Colonic mucosa (tissue), 4 donors: ENCODE results near the gene PROM2. TPM values are rescaled to one million over a fixed set of nuclear protein-coding genes. Genes with fewer than 3 reads are reported as not detected.

Source experiments
- DNase-seq: peaks from one replicate; pipeline ENCODE4 v3.0.0-alpha.2; 2020
- H3K27ac ChIP-seq: fragments of 200-600 bp; one replicate; pipeline ENCODE4 v1.8.0; 2021
- H3K27me3 ChIP-seq: fragments of 200-600 bp; one replicate; pipeline ENCODE4 v1.8.0; 2021
- H3K36me3 ChIP-seq: fragments of 200-600 bp; one replicate; pipeline ENCODE4 v1.8.0; 2021
- H3K4me1 ChIP-seq: fragments of 200-600 bp; one replicate; pipeline ENCODE4 v1.8.0; 2021; ENCODE audit warnings: mild to moderate bottlenecking
- H3K4me3 ChIP-seq: fragments of 200-600 bp; one replicate; pipeline ENCODE4 v1.8.0; 2021
- H3K9ac ChIP-seq, 2 donors: one replicate each; pipeline ENCODE4 v1.7.0; 2013; ENCODE audit warnings: control low read depth in 2 of 2, low read depth in 2 of 2, low read length in 2 of 2
- H3K9me3 ChIP-seq: fragments of 200-600 bp; one replicate; pipeline ENCODE4 v1.8.0; 2021
- CTCF ChIP-seq: fragments of 200-600 bp; IDR thresholded peaks from one replicate; pipeline ENCODE4 v1.8.0; 2022; ENCODE audit warnings: antibody characterized with exemption, mild to moderate bottlenecking
- intact Hi-C: fragments of 100-400 bp; cut with DNase I; formaldehyde crosslinking; loops from one replicate; pipeline ENCODE4 v1.14.1; 2022
- total RNA-seq, 2 donors: library from RNA; stranded (reverse); fragmentation: NEBNext Ultra II Directional in 1 of 2; extraction: Animal tissue kit (Norgen Biotek cat#: 25700) in 1 of 2; gene quantifications; one replicate each; pipeline ENCODE4 v1.2.1, GENCODE V29; 2021
- donor health status: healthy.
- donor health status: DM: no; HTN: no; CAD: no.
- donor health status: DM: no; HTN: no; CAD: no.

The PROM2 gene
- total RNA-seq, 2 donors from 2014 or later = 27.4 to 63.4 TPM

DNA sequence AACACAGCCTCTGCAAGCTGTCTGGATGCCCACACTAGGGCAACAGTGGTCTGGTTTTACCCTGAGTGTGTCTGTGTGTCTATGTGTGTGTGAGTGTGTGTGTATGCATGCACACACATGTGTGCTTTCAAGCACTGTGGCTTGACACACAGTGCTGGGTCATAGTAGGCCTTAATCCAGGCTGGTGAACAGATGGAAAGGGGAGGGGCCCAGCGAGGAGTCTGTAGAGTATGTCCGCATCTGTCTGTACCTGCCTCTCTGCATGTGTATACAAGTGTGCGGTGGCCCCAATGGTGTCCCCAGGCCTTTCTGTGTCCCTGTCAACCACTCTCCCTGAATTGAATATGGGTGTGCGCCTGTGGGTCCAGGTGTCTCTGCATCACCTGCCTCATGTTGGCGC is 13.6 kb downstream of the PROM2 start:
- H3K36me3 ChIP-seq = no peaks in the 10 kb centered on the region
- no peaks in the 10 kb centered on the region for H3K27me3 ChIP-seq
- H3K4me1 ChIP-seq = no peaks in the 10 kb centered on the region
- intact Hi-C loops = no loop called here
- no peak overlapping the region for H3K27ac ChIP-seq
- no peak for DNase-seq
- no peak for TF ChIP-seq CTCF
- H3K9me3 ChIP-seq = no peaks in the 10 kb centered on the region
- no peak overlapping the region for H3K9ac ChIP-seq
- H3K4me3 ChIP-seq = no peak overlapping the region

DNA sequence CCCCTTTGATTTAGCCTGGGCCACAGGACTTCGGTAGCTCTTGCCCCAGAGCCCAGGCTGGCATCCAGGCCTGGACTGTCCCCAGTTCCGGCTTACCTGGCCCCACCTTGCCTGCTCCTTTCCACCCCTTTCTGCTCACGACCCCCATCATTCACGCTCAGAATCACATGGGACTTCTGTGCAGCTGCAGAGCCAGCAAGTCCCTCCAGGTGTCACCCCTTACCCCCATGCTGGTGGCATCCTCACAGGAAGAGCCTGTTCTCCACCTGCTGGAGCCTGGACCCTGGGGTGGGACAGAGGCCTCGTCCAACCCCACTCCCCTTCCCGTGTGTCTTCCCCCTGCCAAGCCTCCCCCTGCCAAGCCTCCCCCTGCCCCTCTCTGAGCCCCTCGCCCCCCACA is 15.0 kb downstream of the PROM2 start:
- H3K36me3 ChIP-seq = no peaks in the 10 kb centered on the region
- H3K4me1 ChIP-seq = no peaks in the 10 kb centered on the region
- H3K27me3 ChIP-seq = no peaks in the 10 kb centered on the region
- no peak overlapping the region for H3K27ac ChIP-seq
- H3K9ac ChIP-seq = no peak overlapping the region
- no peak overlapping the region for H3K4me3 ChIP-seq
- DNase-seq = no peak
- no peaks in the 10 kb centered on the region for H3K9me3 ChIP-seq
- no peak for TF ChIP-seq CTCF
- intact Hi-C loops = no loop called here

DNA sequence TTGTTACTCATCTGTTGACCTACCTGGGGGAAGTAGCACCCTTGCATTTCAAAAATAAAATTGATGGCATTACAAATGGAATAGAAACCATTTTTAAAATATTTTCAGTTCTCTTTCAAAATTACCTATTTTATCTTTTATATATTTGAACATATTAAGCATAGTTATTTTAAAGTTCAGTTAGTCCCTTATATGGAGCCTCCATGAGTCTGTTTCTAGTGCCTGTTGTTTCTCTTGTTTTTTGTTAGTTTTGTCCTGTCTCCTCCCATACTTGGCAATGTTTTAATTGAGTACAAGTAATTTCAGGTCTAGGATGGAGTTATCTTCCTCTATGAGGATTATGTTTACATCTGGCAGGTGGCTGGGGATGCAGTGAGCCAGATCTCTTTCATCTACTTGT is 17.0 kb downstream of the PROM2 start:
- Histone ChIP-seq H3K4me1 (no peaks in the 10 kb centered on the region), H3K27ac (no peak overlapping the region), H3K9me3 (no peaks in the 10 kb centered on the region), H3K9ac (no peak overlapping the region), H3K27me3 (no peaks in the 10 kb centered on the region), H3K4me3 (no peak overlapping the region), H3K36me3 (no peaks in the 10 kb centered on the region)
- intact Hi-C loops = no loop called here
- TF ChIP-seq CTCF = no peak
- DNase-seq = no peak

DNA sequence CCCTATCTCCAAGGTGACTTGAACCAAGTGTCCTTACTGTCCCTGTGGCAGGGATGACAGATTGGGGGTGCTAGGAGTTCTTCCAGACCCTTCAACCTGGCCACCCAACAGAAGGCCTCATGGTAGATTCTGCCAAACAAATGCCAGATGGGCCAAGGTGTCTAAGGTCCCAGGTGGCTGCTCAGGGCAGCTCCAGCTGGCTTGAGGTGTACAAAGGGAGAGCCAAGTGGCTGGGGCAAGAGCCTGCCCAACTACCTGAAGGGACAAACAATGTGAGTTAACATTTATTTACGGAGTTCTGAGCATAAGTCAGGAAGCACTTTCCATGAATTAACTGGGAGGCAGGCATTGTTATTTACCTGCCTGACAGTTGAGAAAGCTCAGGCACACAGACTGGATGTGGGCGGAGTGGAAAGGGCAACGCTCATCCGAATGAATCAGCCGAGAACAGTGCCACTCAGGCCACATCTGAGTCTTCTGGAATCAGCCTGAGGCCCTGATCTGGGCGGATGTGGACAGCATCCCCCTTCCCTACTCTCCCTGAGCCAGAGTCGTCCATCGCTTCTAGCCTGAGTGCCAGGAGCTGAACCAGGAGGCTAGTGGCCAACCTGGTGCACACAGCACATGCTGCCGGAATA is 18.5 kb downstream of the PROM2 start:
- no peak overlapping the region for H3K27ac ChIP-seq

DNA sequence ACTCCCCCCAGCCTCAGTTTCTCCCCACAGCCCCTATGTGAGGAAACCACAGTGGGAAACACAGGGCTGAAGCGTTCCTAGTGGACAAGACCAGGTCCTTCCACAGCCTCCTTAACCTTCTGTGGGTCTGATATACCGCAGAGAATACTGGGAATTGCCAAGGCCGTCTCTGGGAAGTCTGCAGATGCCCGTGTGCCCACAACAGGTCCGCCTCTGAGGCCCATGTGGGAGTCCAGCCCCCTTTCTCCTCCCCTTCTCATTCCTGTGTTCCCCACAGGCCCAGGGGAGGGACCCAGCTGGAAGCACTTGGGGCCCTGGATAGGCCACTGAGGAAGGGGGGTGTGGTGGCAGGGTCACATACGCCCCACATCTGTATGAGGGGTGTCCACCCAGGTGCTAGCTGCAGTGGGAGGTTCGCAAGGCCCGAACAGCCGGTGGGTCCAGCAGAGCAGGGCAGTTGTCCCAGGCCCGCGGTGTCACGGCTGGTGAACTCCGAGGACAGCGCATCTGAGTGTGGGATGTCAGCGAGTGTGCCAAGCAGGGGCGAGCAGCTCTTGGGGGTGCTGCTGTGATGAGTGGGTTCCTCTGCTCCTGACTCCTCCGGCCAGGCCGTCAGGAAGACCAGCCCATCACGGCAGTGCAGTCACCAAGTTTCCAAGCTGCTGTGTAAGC is 20.5 kb downstream of the PROM2 start:
- no peak for DNase-seq
- TF ChIP-seq CTCF = no peak
- Histone ChIP-seq H3K9ac (no peak overlapping the region), H3K4me1 (no peaks in the 10 kb centered on the region), H3K27ac (no peak overlapping the region), H3K36me3 (no peaks in the 10 kb centered on the region), H3K4me3 (no peak overlapping the region), H3K9me3 (no peaks in the 10 kb centered on the region), H3K27me3 (no peaks in the 10 kb centered on the region)
- intact Hi-C loops = no loop called here

More for the DNA sequence above, 18.5 kb downstream of the PROM2 start:
- Histone ChIP-seq H3K36me3 (no peaks in the 10 kb centered on the region), H3K27me3 (no peaks in the 10 kb centered on the region), H3K4me3 (no peak overlapping the region), H3K9ac (no peak overlapping the region), H3K4me1 (no peaks in the 10 kb centered on the region), H3K9me3 (no peaks in the 10 kb centered on the region)
- no peak for DNase-seq
- TF ChIP-seq CTCF = no peak
- intact Hi-C loops = no loop called here
